HG02642 (cell line): ENCODE data around the gene KCNA1.
"Not testable (repeated sequence)": the region's sequence is repeated elsewhere in the genome, so short reads cannot be mapped to it uniquely, and the experiment has no call there.

Experiments
- ATAC-seq: cut with Tn5 transposase; IDR thresholded peaks from one replicate; pipeline ENCODE4 v1.9.1; 2021; ENCODE audit warnings: mild to moderate bottlenecking; ENCODE audit not compliant: unreplicated experiment, poor library complexity

KCNA1 gene

GRCh38 chr12:4909734-4910501 is at the start of gene KCNA1:
KCNA1 (plus strand) TSS chr12:4909905; CDS start chr12:4911379, 1,474 bp downstream.
- ATAC-seq, result no peak

GRCh38 chr12:4860741-4861140 is 49.0 kb upstream of the KCNA1 start:
- ATAC-seq, result no peak

- ATAC-seq, result no peak
These were observed 46.9 kb upstream of the KCNA1 start for GRCh38 chr12:4862809-4863208.

- no peak for ATAC-seq
These were observed 45.1 kb upstream of the KCNA1 start for GRCh38 chr12:4864575-4864974.

GRCh38 chr12:4865246-4865645 is 44.5 kb upstream of the KCNA1 start:
- no peak for ATAC-seq

- no peak for ATAC-seq
These were observed 43.4 kb upstream of the KCNA1 start for GRCh38 chr12:4866299-4866698.

GRCh38 chr12:4867384-4867783 is 42.3 kb upstream of the KCNA1 start:
- ATAC-seq, result no peak

GRCh38 chr12:4870423-4870822 is 39.3 kb upstream of the KCNA1 start:
- ATAC-seq, result no peak

- ATAC-seq, result no peak
These were observed 38.2 kb upstream of the KCNA1 start for GRCh38 chr12:4871514-4871913.

GRCh38 chr12:4873947-4874346 is 35.8 kb upstream of the KCNA1 start:
- no peak for ATAC-seq

GRCh38 chr12:4874671-4875070 is 35.0 kb upstream of the KCNA1 start:
- no peak for ATAC-seq

- not testable (repeated sequence) for ATAC-seq
These were observed 30.2 kb upstream of the KCNA1 start for GRCh38 chr12:4879481-4879880.

- ATAC-seq, result no peak
These were observed 28.2 kb upstream of the KCNA1 start for GRCh38 chr12:4881266-4882064.

GRCh38 chr12:4891866-4892265 is 17.8 kb upstream of the KCNA1 start:
- ATAC-seq, result no peak

- no peak for ATAC-seq
These were observed 17.3 kb upstream of the KCNA1 start for GRCh38 chr12:4892418-4892817.

GRCh38 chr12:4894019-4894418 is 15.7 kb upstream of the KCNA1 start:
- no peak for ATAC-seq

- no peak for ATAC-seq
These were observed 10.3 kb upstream of the KCNA1 start for GRCh38 chr12:4899364-4899763.

GRCh38 chr12:4900327-4900726 is 9.4 kb upstream of the KCNA1 start:
- ATAC-seq, result no peak

- ATAC-seq, result no peak
These were observed 4.4 kb upstream of the KCNA1 start for GRCh38 chr12:4905316-4905715.

- no peak for ATAC-seq
These were observed 858 bp upstream of the KCNA1 start for GRCh38 chr12:4908684-4909409.

GRCh38 chr12:4909410-4909733 is 333 bp upstream of the KCNA1 start:
- ATAC-seq, result no peak
